D721Med (cell line): ENCODE results near the gene MAF.

ENCODE experiments used
- DNase-seq: peaks from one replicate; pipeline ENCODE4 v3.0.0; 2011; ENCODE audit warnings: low spot score; ENCODE audit not compliant: insufficient read length
- FAIRE-seq: peaks from 2 replicates; lab custom pipeline; 2011; peaks lifted over from hg19 to GRCh38; lab: Jason Lieb, UNC
- TF ChIP-seq, protein P1 (sequence below): IDR thresholded peaks from 2 replicates; pipeline ENCODE4 v1.5.1; 2012; ENCODE audit warnings: mild to moderate bottlenecking, control low read depth; ENCODE audit not compliant: insufficient read depth; ENCODE audit errors: missing control alignments

MAF gene

GRCh38 chr16:79595231-79595641 is 5.3 kb downstream of the MAF start:
- FAIRE-seq (no peak), DNase-seq (no peak)
- TF ChIP-seq, protein P1, sequence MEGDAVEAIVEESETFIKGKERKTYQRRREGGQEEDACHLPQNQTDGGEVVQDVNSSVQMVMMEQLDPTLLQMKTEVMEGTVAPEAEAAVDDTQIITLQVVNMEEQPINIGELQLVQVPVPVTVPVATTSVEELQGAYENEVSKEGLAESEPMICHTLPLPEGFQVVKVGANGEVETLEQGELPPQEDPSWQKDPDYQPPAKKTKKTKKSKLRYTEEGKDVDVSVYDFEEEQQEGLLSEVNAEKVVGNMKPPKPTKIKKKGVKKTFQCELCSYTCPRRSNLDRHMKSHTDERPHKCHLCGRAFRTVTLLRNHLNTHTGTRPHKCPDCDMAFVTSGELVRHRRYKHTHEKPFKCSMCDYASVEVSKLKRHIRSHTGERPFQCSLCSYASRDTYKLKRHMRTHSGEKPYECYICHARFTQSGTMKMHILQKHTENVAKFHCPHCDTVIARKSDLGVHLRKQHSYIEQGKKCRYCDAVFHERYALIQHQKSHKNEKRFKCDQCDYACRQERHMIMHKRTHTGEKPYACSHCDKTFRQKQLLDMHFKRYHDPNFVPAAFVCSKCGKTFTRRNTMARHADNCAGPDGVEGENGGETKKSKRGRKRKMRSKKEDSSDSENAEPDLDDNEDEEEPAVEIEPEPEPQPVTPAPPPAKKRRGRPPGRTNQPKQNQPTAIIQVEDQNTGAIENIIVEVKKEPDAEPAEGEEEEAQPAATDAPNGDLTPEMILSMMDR = no peak

- FAIRE-seq (no peak), DNase-seq (no peak)
- TF ChIP-seq, protein P1 = no peak
These were observed 6.8 kb downstream of the MAF start for GRCh38 chr16:79593754-79594153.

- DNase-seq (no peak), FAIRE-seq (no peak)
- TF ChIP-seq, protein P1 = no peak
These were observed 7.4 kb downstream of the MAF start for GRCh38 chr16:79593074-79593531.

DNA sequence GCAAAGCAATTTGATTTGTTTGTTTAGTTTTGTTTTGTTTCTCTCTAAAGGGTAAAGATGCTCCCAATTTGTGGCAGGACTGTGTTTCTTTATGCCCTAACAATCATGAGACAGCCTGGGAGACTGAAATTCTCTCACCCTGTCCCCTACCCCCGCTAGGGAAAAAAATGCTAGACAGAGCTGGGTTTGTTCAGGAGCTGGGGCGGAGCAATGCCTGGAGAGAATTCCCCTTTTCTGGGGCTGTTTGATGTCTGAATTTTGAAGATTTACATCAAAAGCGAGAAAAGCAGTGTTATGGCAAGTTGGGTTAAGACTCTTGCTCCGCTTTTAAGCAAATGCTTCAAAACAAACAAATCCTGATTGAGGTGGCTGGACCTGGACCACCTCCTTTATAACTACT is 8.4 kb downstream of the MAF start:
- DNase-seq = no peak
- FAIRE-seq = no peak
- TF ChIP-seq, protein P1 = no peak

- TF ChIP-seq, protein P1 = no peak
- DNase-seq = no peak
- no peak for FAIRE-seq
These were observed 10.9 kb downstream of the MAF start for GRCh38 chr16:79589601-79590102.

DNA sequence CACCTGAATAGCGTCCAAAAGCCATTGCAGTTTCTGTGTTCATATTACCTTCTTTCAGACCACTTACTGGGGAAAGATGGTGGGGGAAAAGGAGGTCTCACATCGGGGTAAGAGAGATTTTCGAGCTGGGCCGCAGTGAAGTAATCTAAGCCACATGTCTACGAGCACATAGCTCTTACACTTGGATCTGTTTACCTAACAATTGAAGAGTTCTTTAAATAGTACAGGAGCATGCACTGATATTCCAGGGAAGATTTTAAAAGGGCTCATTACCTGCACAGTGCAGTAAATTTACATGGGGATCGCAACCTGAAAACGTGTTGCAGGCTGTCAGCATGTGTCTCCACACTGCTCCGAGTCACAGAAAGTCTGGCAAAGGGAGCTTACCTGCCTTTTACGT is 12.6 kb downstream of the MAF start:
- no peak for DNase-seq
- no peak for FAIRE-seq
- TF ChIP-seq, protein P1 = no peak

DNA sequence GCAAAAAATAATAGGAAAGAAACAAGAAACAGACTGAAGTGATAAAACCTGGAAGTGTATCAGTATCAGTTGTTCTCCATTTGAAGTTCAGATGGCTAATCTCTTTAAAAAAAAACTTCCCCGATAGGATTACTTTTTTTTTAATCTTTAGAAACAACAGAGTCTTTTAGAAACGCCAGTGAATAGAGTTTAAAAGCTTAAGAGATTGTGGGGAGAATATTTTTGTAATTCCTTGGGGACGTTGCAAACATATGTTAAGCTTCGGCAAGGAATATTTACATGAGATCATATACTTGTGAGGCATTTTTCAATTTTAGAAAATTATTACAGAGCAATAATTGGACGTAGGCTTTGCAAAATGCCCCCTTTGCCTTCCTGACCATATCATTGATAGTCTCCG is 13.2 kb downstream of the MAF start:
- TF ChIP-seq, protein P1 = no peak
- DNase-seq (no peak), FAIRE-seq (no peak)
